Karpas-422 (cell line): Measurements from ENCODE around the gene ZNG1A. TPM values are rescaled to one million over a fixed set of nuclear protein-coding genes. Genes with fewer than 3 reads are reported as not detected.
"Not testable (repeated sequence)": the region's sequence is repeated elsewhere in the genome, so short reads cannot be mapped to it uniquely, and the experiment has no call there.

ENCODE experiments used
- DNase-seq: peaks from one replicate; pipeline ENCODE4 v3.0.0-alpha.2; 2015
- H2AFZ ChIP-seq: fragments of 200-600 bp; sonication (generic); 2 replicates; pipeline ENCODE4 v1.6.1; 2014; ENCODE audit warnings: antibody characterized with exemption, low read length, mixed read lengths
- H3K27ac ChIP-seq: fragments of 200-600 bp; sonication (generic); 2 replicates; pipeline ENCODE4 v1.5.1; 2014; ENCODE audit warnings: mild to moderate bottlenecking, low read length, moderate library complexity
- H3K27me3 ChIP-seq: fragments of 200-600 bp; sonication (generic); 2 replicates; pipeline ENCODE4 v1.6.1; 2014; ENCODE audit warnings: low read length, mixed read lengths
- H3K36me3 ChIP-seq: fragments of 200-600 bp; sonication (generic); 2 replicates; pipeline ENCODE4 v1.6.1; 2014; ENCODE audit warnings: low read length, mixed read lengths; ENCODE audit not compliant: insufficient read depth
- H3K4me1 ChIP-seq: fragments of 200-600 bp; sonication (generic); 2 replicates; pipeline ENCODE4 v1.6.1; 2014; ENCODE audit warnings: mild to moderate bottlenecking, low read length, mixed read lengths
- H3K4me2 ChIP-seq: fragments of 200-600 bp; sonication (generic); 2 replicates; pipeline ENCODE4 v1.6.1; 2014; ENCODE audit warnings: low read length, low read depth, mild to moderate bottlenecking; ENCODE audit not compliant: poor library complexity, severe bottlenecking
- H3K4me3 ChIP-seq: fragments of 200-600 bp; sonication (generic); 2 replicates; pipeline ENCODE4 v1.5.1; 2014; ENCODE audit warnings: mild to moderate bottlenecking, antibody characterized with exemption, low read length, mixed read lengths
- H3K79me2 ChIP-seq: fragments of 200-600 bp; sonication (generic); 2 replicates; pipeline ENCODE4 v1.6.1; 2014; ENCODE audit warnings: mild to moderate bottlenecking, low read length, mixed read lengths
- H3K9ac ChIP-seq: fragments of 200-600 bp; sonication (generic); 2 replicates; pipeline ENCODE4 v1.6.0; 2014; ENCODE audit warnings: low read length
- H3K9me2 ChIP-seq: fragments of 200-600 bp; sonication (generic), shearing (Covaris generic); replicated peaks from 2 replicates; pipeline ENCODE4 v1.6.0; 2014; ENCODE audit warnings: mild to moderate bottlenecking, low read length, moderate library complexity; ENCODE audit not compliant: insufficient read depth
- H3K9me3 ChIP-seq: fragments of 300-700, 200-600 bp; sonication (generic); 2 replicates; pipeline ENCODE4 v1.6.1; 2014; ENCODE audit warnings: low read length, mixed read lengths
- H4K20me1 ChIP-seq: fragments of 200-600 bp; sonication (generic); 2 replicates; pipeline ENCODE4 v1.6.1; 2014; ENCODE audit warnings: mild to moderate bottlenecking, antibody characterized with exemption, low read length, low read depth; ENCODE audit not compliant: insufficient read depth
- total RNA-seq: library from RNA; depleted of rRNA; stranded (reverse); fragments of >200 nt; shearing (Covaris generic); gene quantifications from 2 replicates; pipeline ENCODE4 v1.2.3, GENCODE V29; 2014; ENCODE audit warnings: low replicate concordance; rRNA removed

Gene ZNG1A
- 51.5 and 71.0 TPM in 2 replicates for total RNA-seq

- Histone ChIP-seq H3K4me3 (peak within 1 kb of the TSS; percentile 63), H3K4me2 (peak within 1 kb of the TSS; percentile 55), H3K9ac (peak within 1 kb of the TSS; percentile 60)
- not testable (repeated sequence) for H3K27me3 ChIP-seq, H3K79me2 ChIP-seq, H4K20me1 ChIP-seq, H3K36me3 ChIP-seq, H3K4me1 ChIP-seq, H3K9me3 ChIP-seq, H3K9me2 ChIP-seq, H2AFZ ChIP-seq, H3K27ac ChIP-seq
- DNase-seq, result peak; percentile 94
These were observed at the start of gene ZNG1A for GRCh38 chr9:178970-179383. Gene ZNG1A (minus strand): TSS chr9:179056. CDS start chr9:178969, 87 bp downstream.

- Histone ChIP-seq H3K9ac (no peak overlapping the region), H3K4me1 (no peaks in the 10 kb centered on the region), H3K4me2 (no peak overlapping the region), H3K79me2 (no peaks in the 10 kb centered on the region), H3K36me3 (no peaks in the 10 kb centered on the region), H4K20me1 (no peaks in the 10 kb centered on the region), H3K9me2 (no peaks in the 10 kb centered on the region), H3K27ac (no peak overlapping the region), H3K27me3 (no peaks in the 10 kb centered on the region), H3K9me3 (no peaks in the 10 kb centered on the region), H3K4me3 (no peak overlapping the region), H2AFZ (no peak overlapping the region)
- no peak for DNase-seq
These were observed 49.0 kb upstream of the ZNG1A start for GRCh38 chr9:227860-228259.

GRCh38 chr9:224582-225520 is 46.0 kb upstream of the ZNG1A start:
- no peak overlapping the region for H2AFZ ChIP-seq
- no peaks in the 10 kb centered on the region for H4K20me1 ChIP-seq
- no peaks in the 10 kb centered on the region for H3K36me3 ChIP-seq
- H3K27me3 ChIP-seq, result no peaks in the 10 kb centered on the region
- no peaks in the 10 kb centered on the region for H3K4me1 ChIP-seq
- H3K4me3 ChIP-seq, result no peak overlapping the region
- H3K79me2 ChIP-seq, result no peaks in the 10 kb centered on the region
- H3K9me3 ChIP-seq, result no peaks in the 10 kb centered on the region
- DNase-seq, result no peak
- no peak overlapping the region for H3K27ac ChIP-seq
- H3K4me2 ChIP-seq, result no peak overlapping the region
- no peaks in the 10 kb centered on the region for H3K9me2 ChIP-seq
- H3K9ac ChIP-seq, result no peak overlapping the region

GRCh38 chr9:224026-224425 is 45.2 kb upstream of the ZNG1A start:
- no peak overlapping the region for H3K4me2 ChIP-seq
- no peaks in the 10 kb centered on the region for H3K27me3 ChIP-seq
- no peak overlapping the region for H2AFZ ChIP-seq
- H3K4me3 ChIP-seq, result no peak overlapping the region
- no peaks in the 10 kb centered on the region for H3K79me2 ChIP-seq
- no peaks in the 10 kb centered on the region for H3K36me3 ChIP-seq
- no peak for DNase-seq
- no peaks in the 10 kb centered on the region for H3K9me2 ChIP-seq
- H4K20me1 ChIP-seq, result no peaks in the 10 kb centered on the region
- H3K4me1 ChIP-seq, result no peaks in the 10 kb centered on the region
- no peaks in the 10 kb centered on the region for H3K9me3 ChIP-seq
- no peak overlapping the region for H3K9ac ChIP-seq
- H3K27ac ChIP-seq, result no peak overlapping the region

GRCh38 chr9:223152-223551 is 44.3 kb upstream of the ZNG1A start:
- Histone ChIP-seq H3K4me1 (no peaks in the 10 kb centered on the region), H3K79me2 (no peaks in the 10 kb centered on the region), H3K4me2 (no peak overlapping the region), H3K36me3 (no peaks in the 10 kb centered on the region), H2AFZ (no peak overlapping the region), H3K4me3 (no peak overlapping the region), H4K20me1 (no peaks in the 10 kb centered on the region), H3K9ac (no peak overlapping the region), H3K9me2 (no peaks in the 10 kb centered on the region), H3K27ac (no peak overlapping the region), H3K9me3 (no peaks in the 10 kb centered on the region), H3K27me3 (no peaks in the 10 kb centered on the region)
- no peak for DNase-seq

GRCh38 chr9:221989-222776 is 43.3 kb upstream of the ZNG1A start:
- no peak overlapping the region for H3K27ac ChIP-seq
- H2AFZ ChIP-seq, result no peak overlapping the region

GRCh38 chr9:219670-220365 is 41.0 kb upstream of the ZNG1A start:
- DNase-seq, result no peak
- Histone ChIP-seq H4K20me1 (no peaks in the 10 kb centered on the region), H3K4me1 (peaks cover 13% of the 10 kb centered on the region), H3K4me2 (no peak overlapping the region), H3K4me3 (no peak overlapping the region), H3K79me2 (no peaks in the 10 kb centered on the region), H2AFZ (no peak overlapping the region), H3K9me2 (no peaks in the 10 kb centered on the region), H3K9me3 (no peaks in the 10 kb centered on the region), H3K27me3 (0 out of 2 replicates have a peak, but pooled peaks cover 3% of the 10 kb centered on the region), H3K9ac (no peak overlapping the region), H3K27ac (no peak overlapping the region), H3K36me3 (no peaks in the 10 kb centered on the region)

More at GRCh38 chr9:221989-222776, 43.3 kb upstream of the ZNG1A start:
- Histone ChIP-seq H3K9me3 (no peaks in the 10 kb centered on the region), H3K36me3 (no peaks in the 10 kb centered on the region), H3K9ac (no peak overlapping the region), H3K4me3 (no peak overlapping the region), H3K9me2 (no peaks in the 10 kb centered on the region), H3K27me3 (no peaks in the 10 kb centered on the region), H3K4me2 (no peak overlapping the region), H3K4me1 (no peaks in the 10 kb centered on the region), H3K79me2 (no peaks in the 10 kb centered on the region), H4K20me1 (no peaks in the 10 kb centered on the region)
- no peak for DNase-seq

GRCh38 chr9:219036-219435 is 40.2 kb upstream of the ZNG1A start:
- DNase-seq, H3K27ac ChIP-seq, H3K4me2 ChIP-seq, H3K27me3 ChIP-seq, H3K9ac ChIP-seq, H3K4me3 ChIP-seq, H2AFZ ChIP-seq, H3K9me2 ChIP-seq, H4K20me1 ChIP-seq, H3K79me2 ChIP-seq, H3K9me3 ChIP-seq, H3K36me3 ChIP-seq: not testable (repeated sequence)
- peaks cover 18% of the 10 kb centered on the region for H3K4me1 ChIP-seq
